HG03342 (cell line): ENCODE data around the gene SH3BP5.

Experiments used
- ATAC-seq: cut with Tn5 transposase; IDR thresholded peaks from one replicate; pipeline ENCODE4 v1.9.1; 2021; ENCODE audit warnings: mild to moderate bottlenecking, moderate library complexity; ENCODE audit not compliant: unreplicated experiment

SH3BP5 gene

DNA sequence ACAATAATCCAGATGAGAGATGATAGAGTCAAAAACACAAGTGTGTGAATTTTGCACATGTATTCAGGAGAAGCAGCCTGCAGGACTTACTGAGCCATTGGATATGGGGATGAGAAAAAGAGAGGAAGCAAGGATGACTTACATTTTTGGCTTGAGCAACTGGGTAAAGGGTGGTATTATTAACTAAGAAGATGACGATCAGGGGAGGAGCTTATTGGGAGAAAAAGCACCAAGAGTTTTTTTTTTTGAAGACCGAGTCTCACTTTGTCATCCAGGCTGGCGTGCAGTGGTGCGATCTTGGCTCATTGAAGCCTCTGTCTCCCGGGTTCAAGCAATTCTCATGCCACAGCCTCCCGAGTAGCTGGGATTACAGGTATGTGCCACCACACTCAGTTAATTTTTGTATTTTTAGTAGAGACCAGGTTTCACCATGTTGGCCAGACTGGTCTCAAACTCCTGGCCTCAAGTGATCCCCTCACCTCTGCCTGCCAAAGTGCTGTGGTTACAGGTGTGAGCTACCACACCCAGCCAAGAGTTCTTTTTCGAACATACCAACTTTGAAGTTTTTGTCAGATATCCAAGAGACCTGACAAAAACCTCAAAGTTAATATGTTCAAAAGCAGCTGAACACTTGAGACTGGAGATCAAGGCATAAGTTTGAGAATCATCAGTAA lies 14.8 kb upstream of the SH3BP5 start:
- no peak for ATAC-seq

DNA sequence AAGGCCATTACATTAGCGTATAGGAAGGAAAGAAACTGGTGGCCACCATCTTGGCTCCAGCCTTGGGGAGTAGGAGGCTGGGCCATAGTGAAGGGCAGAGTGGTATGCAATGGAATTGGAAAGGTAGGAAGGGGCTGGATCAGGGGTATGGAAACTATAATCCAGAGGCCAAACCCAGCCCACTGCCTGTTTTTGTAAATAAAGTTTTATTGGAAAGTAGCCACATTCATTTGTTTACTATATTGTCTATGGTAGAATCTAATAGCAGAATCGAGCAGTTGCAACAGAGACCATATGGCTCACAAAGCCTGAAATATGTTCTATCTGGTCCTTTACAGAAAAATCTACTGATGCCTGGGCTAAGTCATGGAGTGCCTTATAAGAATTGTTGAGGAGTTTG lies 14.1 kb upstream of the SH3BP5 start:
- ATAC-seq, result no peak

DNA sequence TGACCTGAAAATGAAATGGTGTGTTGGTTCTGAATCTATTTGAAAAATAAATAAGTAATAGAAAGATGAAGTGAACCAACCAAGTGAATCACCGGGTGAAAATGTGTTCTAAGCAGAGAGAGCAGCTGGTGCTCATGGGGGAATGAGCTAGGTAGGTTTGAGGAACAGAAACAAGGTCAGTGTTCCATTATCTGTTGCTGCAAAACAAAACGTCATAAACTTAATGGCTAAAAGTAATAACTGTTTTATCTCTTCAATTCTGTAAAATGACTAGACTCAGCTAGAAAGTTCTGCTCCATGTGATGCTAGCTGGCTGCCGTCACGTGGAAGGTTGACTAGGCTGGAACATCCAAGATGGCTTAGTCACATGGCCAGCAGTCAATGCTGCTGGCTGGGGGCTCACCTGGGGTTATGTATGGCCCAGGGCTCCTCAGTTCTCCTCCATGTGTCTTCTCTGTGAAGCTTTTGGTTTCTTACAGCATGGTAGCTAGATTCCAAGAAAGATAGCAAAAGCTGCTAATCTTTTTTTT lies 13.3 kb upstream of the SH3BP5 start:
- ATAC-seq, result peak; percentile 93

DNA sequence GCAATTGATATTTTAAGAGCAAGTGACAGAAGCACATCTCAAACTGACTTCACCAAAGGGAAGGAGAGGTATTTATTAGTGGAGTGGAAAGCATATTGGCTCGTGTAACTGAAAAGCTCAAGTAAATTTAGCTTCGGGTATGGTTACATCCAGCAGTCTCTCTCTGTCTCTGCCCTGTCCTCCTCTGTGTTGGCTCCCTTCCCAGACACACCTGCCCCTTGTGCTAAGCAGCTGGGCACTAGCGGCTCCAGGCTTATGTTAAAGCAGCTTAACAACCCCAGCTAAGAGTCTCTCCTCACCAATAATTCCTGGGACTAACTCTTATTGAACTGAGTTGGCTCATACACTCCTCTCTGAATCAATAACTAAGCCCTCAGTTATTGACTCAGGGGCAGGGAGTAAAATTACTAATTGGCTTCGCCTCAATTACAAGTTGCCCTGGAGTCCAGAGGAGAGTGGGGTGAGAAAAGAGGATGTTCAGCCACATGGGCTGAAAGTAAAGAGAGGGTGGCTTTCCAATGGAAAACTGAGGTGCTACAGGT lies 12.8 kb upstream of the SH3BP5 start:
- no peak for ATAC-seq

DNA sequence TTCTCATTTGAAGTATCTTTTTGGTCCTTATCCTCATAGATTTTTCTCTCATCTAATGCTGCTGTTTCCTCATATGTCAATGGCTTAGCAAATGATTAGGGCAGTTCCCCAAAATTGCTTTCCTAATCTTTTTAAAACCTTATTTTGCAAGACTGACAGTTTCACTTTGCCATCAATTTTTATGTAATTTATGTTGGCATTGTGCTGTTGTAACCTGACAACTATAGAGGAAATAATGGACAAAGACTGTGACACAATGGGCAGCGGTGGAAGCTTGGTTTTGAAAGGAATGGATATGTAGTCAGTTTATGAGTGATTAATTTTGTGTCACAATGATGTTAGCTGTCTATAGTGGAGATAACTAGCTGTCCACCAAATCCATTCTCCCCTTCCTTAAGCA lies 10.6 kb upstream of the SH3BP5 start:
- ATAC-seq, result no peak

DNA sequence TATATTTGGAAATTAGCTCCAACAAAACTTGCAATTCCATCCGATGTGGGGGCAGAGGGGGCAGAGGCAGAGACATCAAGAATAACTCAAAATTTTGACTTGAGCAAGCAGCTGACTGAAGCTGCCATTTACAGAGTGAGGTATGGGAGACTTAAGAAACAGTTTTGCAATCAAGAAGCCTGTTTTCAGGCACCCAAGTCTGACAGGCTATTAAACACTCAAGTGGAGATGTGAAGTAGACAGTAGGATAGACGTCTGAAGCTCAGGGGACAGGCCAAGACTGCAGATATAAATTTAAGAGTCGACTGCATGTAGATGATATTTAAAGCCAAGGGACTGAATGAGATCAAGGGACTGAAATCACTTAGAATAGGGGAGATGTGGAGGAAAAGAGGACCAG lies 9.9 kb upstream of the SH3BP5 start:
- no peak for ATAC-seq

DNA sequence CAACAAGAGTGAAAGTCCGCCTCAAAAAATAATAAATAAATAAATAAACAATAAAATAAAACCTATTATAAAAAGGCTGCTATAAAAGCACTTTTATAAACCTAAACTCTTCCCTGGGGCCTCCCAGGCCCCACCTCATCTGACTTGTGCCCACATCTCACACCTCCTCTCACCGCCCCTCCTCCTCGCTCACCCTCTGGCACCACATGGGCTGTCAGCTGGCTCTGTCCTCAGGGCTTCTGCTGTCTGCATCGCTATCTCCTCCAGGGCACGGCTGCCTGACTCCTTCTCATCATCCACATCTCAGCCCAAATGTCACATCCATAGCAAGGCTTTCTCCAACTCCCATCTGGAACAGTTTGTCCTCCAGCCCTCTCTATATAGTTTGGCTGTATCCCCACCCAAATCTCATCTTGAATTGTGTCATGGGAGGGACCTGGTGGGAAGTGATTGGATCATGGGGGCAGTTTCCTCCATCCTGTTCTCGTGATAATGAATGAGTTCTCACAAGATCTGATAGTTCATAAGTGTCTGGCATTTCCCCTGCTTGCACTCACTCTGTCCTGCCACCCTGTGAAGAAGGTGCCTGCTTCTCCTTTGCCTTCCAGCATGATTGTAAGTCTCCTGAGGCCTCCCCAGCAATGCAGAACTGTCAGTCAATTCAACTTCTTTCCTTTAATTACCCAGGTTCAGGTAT lies 8.8 kb upstream of the SH3BP5 start:
- no peak for ATAC-seq

DNA sequence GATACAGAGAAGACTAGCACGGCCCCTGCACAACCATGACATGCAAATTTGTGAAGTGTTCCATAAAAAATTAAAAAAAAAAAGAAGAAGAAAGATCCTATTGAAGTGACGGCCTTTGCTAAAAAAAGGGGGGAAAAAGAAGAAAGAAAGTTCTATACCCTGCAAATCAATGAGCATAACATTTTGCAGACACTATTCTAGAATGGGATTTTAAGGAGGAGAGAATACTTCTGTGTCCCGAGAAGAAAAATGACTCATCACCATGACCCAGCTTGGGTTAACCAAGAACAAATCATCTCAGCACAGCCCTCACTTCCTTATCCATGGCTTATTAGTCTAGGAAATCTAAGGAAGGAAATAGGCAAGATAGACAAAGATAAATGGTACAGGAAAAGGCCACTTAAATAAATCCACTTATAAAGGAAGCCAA lies 7.4 kb upstream of the SH3BP5 start:
- ATAC-seq, result no peak

DNA sequence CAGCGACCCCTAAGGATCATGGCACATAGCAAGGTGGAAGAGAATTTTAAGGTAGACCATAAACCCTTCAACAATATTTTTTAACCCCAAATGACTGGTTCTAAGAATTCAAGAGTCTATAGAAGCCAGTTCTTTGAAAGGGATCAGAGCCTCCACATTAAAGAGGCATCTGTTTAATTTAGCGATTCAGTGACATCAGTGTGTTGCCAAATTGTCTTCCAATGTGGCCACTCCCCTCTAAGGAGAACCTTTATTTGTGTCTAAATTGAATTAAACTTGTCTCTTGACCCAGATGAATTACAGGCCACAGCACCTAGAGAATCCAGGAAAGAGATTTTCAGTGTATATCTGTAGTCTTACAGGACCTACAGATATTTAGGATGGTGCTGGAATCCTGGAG lies 6.6 kb upstream of the SH3BP5 start:
- no peak for ATAC-seq

DNA sequence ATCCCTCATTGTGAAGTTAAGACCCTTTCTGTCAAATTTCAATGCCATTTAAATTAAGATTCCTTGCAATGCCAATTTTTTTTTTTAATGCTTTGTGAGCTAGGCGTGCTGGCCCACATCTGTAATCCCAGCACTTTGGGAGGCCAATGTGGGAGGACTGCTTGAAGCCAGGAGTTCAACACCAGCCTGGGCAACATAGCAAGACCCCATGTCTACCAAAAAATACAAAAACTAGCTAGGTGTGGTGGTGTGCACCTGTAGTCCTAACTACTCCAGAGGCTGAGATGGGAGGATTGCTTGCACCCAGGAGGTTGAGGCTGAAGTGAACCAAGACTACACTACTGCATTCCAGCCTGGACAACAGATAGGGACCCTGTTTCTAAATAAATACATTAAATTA lies 5.6 kb upstream of the SH3BP5 start:
- ATAC-seq, result no peak

DNA sequence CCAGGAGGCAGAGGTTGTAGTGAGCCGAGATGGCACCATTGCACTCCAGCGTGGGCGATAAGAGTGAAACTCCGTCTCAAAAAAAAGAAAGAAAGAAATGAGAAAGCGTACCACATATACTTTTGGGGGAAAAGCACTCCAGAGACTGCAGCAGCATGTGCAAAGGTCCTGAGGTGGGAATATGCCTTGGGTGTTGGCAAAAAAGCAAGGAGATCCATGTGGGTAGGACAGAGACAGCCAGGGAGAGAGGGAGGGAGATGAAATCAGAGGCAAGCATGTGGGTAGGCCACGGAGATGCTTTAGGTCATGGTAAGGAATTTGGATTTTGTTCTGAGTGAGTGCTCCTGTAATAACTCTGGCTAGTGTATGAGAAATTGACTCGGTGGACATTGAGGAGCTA lies 3.7 kb upstream of the SH3BP5 start:
- ATAC-seq, result no peak

DNA sequence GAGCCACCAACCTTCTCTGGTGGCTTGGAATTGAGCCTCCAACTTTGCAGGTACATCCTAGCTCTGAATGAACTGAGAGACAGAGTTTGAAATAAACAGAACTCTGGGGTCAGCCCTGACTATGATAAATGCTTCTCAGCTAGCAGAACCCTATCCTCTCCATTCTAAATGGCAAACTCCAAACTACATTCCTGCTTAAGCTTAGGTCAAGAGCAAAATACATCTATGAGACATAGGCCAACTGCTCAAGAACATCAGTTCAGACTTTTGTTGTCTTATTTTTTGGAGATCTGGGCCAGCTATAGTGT lies 1.5 kb upstream of the SH3BP5 start:
- no peak for ATAC-seq

DNA sequence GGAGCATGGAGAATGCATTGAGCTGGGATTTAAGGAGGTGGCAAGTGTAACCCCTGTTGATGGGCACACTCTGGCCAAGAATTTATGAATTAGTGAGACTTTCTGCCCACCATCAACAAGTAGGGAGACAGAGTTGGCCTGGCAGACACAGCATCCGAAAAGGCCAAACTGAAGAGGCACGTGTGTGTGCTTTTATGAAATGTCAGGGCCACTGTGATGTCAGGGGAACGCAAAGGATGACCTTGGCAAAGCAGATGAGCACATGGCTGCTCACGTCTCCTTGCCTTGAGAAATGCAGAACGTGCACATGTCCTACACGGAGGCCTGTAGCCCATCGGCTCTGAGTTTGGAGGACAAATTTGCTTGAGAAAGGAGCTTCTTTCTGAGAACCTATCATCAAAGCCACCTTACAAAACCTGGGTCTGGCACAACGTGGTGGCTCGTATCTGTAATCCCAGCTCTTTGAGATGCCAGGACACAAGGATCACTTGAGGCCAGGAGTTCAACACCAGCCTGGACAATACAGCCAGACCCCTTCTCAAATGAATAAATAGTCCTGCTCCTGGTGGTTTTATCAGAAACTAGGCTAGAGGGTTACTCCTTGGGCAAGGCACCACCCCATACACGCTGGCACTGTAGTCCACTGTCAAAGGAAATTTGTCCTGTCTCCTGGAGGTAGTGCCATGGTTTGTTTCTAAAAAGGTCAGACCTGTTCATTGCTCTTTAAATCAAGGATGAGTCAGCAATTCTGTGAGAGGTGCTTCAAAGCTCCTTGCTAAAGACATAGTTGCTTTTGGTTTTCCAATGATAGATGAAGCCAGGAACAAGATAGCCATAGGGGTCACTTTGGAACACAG lies 941 bp upstream of the SH3BP5 start:
- ATAC-seq, result no peak

DNA sequence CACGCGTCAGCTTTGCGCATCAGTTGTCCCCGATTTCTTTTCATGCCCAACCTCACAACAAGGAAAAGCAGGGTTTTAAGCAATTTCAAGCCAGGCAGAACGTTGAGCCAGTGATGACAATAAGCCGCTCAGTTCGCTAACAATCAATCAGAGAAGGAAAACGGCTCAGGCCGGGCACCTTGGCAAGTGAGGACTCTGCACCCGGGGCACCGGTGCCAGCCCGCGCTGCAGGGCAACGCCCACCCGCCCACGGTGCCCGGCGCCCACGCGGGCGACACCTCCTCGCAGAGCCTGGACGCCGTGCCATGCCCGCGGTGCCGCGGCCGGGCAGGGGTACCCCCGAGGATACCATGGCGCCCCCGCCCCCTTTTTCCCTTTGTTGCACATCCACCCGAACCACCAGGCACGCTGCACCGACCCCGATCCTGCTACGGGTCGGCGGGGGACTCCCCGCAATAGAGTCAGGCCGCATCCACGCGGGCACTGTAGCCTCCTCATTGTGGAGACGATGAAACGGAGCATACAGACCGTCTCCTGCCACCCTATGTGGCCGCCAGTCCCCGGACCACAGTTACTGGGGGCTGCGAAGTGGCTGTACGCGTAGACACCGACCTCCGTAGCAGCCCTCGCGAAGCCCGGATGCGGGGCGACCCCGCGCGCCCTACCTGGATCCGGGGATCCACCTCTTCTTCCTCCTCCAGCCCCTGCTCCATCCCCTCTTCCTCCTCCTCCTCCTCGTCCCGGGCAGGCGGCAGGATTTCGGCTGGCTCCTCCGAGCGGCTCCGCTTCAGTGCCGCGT lies 581 bp downstream of the SH3BP5 start:
- ATAC-seq, result peak; percentile 30

DNA sequence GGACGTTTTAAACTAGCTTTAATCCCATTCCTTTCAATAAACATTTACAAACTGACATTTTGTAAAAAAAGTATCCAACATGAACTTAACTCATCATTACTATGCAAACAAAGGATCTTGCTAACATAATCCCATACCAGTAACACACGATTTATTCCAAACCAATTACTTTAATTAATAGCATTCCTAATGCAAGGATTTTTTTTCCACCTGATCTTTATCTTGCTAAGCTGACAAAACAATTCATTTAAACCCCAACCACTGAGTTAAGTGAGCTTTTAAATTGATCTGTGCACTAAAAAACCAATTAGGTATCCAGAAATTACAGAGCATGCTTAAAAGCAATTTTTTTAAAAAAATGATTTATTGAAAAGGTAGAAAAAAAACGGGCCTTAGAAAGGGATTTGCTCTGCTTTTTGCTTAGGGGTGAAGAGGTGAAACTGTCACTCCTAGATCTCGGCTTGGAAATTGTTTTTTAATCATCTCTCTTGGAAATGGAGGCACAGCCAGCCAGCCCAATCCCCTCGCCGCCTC lies 1.2 kb downstream of the SH3BP5 start:
- no peak for ATAC-seq

DNA sequence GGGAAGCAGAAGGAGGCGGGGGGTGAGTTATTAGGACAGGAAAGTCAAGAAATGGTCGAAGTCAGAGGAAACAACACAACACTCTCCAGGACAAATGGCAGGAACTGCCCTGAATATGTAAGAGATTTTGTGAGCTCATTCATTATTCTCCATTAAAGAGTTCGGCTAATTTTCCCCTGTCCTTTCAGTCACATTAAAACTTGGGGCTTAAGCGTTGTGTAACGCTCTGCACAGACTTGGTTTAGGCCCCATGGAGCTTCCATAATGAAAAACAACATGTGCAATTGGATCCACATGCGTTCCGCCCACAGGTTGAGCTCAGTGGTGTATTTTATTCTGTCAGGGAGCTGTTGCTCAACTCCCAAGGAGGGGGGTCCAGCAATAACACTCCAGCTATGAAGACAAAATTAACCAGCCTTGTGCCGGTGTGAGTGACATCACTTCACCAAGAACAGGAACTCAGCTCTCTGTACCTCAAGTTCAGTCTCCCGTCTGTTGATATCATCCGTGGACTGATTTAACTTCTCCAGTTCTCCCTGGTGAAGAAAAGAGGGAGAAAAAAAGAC lies 2.3 kb downstream of the SH3BP5 start:
- ATAC-seq, result no peak

DNA sequence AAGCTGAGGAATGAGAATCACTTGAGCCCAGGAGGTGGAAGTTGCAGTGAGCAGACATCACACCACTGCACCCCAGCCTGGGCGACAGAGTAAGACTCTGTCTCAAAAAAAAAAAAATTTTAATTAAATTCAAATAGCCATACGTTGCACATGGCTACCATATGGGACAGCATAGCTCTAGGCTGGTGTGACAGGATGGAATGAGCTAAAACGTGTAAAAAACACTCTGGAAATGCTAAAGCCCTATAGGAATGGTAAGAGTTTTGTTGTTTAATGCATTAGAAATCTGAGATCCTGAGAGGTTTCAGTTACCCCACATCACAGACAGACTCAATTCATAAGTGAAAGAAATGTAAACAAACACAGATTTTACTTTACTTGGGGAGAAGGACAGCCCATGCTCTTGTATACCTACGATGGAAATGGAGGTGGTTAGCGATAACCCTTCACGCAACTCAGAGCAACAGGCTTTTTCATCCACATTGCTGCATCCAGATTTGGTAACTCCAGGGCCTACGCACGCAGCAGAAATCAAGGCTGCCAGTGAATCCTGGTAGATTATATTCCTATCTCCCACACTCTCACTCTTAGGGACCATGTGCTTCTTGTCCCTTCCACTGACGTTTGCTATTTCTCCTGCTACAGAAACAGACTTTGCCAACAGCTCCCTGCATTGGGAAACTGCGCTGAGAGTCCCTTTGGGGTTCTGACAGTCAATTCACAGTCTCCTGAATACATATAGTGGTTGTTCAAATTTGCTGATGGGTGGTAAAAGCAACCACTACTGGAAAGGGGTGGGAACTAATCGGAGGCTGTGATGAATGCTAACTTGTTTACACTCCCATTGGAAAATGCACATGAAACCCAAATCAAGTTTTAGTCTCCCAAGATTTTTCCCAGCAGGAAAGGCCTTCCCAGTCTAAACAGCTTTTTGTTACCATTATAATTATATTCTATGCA lies 3.1 kb downstream of the SH3BP5 start:
- ATAC-seq, result no peak

DNA sequence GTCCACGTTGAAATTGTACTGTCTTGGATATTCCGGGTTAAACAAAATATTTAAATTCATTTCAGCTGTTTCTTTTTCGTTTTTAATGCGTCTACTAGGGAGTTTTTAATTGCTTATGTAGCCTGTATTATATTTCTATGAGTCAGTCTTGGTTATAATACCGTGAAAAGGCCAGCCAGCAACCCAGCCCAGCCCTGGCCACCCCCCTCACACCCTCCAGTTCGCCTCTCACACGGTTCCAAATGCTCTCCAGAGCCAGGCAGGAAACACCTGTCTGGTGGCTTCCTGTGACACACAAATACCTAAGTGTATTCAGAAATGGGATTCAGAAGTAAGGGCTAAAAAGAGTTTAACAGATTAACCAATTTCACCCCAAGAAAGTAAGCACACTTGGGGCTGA lies 4.4 kb downstream of the SH3BP5 start:
- ATAC-seq, result no peak

DNA sequence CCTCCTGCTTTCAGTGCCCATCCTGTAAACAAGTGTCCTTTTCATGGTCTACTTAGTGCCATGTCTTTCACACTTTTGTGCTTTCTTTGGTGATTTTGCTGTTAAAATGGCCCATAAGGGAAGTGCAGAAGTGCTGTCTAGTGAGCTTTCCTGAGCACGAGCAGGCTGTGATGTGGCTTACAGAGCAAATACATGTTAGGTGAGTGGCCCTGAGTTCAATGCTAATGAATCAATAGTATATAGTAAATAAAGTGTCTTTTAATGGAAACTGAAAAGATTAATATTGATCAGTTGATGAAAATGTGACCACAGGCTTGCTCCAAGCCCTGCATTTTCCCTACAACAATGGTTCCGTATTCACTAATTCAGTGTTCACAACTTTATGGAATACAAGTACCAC lies 5.7 kb downstream of the SH3BP5 start:
- ATAC-seq, result no peak
